Ascending aorta (tissue), 2 donors: ENCODE results near the gene MCRIP1. TPM values are rescaled to one million over a fixed set of nuclear protein-coding genes. Genes with fewer than 3 reads are reported as not detected.

Source experiments
- DNase-seq, 2 donors: peaks; one replicate each; pipeline ENCODE4 v3.0.0-alpha.2; 2019; ENCODE audit warnings: low spot score in 2 of 2
- H3K27ac ChIP-seq, 2 donors: fragments of 200-600 bp; sonication (generic); one replicate each; pipeline ENCODE4 v1.5.1; 2016 to 2017; ENCODE audit warnings: mild to moderate bottlenecking in 1 of 2
- H3K27me3 ChIP-seq: fragments of 200-600 bp; sonication (generic); one replicate; pipeline ENCODE4 v1.5.1; 2017
- H3K36me3 ChIP-seq, 2 donors: fragments of 200-600 bp; sonication (generic); one replicate each; pipeline ENCODE4 v1.5.1; 2016
- H3K4me1 ChIP-seq, 2 donors: fragments of 200-600 bp; sonication (generic); one replicate each; pipeline ENCODE4 v1.5.1; 2016 to 2017; ENCODE audit warnings: mild to moderate bottlenecking in 1 of 2
- H3K4me3 ChIP-seq, 2 donors: fragments of 200-600 bp; sonication (generic); one replicate each; pipeline ENCODE4 v1.5.1; 2016 to 2017; ENCODE audit warnings: mild to moderate bottlenecking in 1 of 2
- H3K9me3 ChIP-seq, 2 donors: fragments of 200-600 bp; sonication (generic); one replicate each; pipeline ENCODE4 v1.5.1; 2016
- intact Hi-C: fragments of 100-400 bp; cut with DNase I; formaldehyde crosslinking; loops from one replicate; pipeline ENCODE4 v1.15.1; 2023
- total RNA-seq: library from RNA; depleted of rRNA; stranded (reverse); fragments of >200 nt; gene quantifications from one replicate; pipeline ENCODE4 v1.1.0, GENCODE V29; 2016
- TF ChIP-seq, protein P1 (sequence below), 3 experiments: fragments of 200-600 bp in 2 of 3; fragments of 450-650 bp in 1 of 3; sonication (generic) in 2 of 3; IDR thresholded peaks; one replicate each; pipeline ENCODE4 v1.5.1; 2016 to 2019; ENCODE audit warnings: antibody characterized with exemption in 3 of 3, mild to moderate bottlenecking in 1 of 3, moderate library complexity in 1 of 3

Gene MCRIP1
- total RNA-seq, 1 donor from 2014 or later = 149 TPM

DNA sequence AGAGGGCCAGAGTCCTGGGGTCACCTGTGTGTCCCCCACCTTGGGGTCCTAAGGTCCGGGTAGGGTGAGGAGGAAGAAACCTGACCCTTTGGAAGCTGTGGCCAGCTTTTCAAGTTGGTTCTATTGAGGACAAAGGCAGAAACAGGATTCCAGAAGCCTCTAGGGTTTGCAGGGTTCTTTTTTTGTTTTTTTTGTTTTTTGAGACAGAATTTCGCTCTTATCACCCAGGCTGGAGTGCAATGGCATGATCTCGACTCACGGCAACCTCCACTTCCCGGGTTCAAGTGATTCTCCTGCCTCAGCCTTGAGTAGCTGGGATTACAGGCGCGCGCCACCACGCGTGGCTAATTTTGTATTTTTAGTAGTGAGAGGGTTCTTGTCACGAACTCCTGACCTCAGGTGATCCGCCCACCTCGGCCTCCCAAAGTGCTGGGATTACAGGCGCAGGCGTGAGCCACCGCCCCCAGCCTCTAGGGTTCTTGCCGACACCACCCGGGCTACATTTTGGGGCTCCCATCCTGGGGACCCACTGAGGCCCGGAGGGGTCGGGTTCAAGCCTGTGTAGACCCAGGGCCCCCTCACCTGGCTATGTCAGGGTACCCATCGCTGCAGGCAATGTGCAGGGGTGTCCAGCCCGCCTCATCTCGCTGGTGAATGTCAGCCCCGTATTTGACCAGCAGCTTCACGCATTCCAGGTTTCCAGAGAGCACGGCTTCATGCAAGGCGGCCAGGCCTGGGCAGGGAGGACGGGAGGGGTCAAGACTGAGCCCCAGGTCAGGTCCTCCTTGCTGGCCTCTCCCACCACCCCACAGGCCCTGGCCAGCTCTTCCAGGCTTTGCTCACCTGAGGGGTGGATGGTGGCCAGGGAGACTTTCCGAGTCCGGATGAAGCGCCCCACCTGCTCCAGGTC, 1.1 kb upstream of the MCRIP1 start:
- DNase-seq = no peak
- TF ChIP-seq, protein P1, sequence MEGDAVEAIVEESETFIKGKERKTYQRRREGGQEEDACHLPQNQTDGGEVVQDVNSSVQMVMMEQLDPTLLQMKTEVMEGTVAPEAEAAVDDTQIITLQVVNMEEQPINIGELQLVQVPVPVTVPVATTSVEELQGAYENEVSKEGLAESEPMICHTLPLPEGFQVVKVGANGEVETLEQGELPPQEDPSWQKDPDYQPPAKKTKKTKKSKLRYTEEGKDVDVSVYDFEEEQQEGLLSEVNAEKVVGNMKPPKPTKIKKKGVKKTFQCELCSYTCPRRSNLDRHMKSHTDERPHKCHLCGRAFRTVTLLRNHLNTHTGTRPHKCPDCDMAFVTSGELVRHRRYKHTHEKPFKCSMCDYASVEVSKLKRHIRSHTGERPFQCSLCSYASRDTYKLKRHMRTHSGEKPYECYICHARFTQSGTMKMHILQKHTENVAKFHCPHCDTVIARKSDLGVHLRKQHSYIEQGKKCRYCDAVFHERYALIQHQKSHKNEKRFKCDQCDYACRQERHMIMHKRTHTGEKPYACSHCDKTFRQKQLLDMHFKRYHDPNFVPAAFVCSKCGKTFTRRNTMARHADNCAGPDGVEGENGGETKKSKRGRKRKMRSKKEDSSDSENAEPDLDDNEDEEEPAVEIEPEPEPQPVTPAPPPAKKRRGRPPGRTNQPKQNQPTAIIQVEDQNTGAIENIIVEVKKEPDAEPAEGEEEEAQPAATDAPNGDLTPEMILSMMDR (IDR thresholded peaks at IDR 0.05) = no peak
- Histone ChIP-seq H3K4me3 (peak overlapping the region; percentile 77 to 92), H3K4me1 (peaks cover 16 to 22% of the 10 kb centered on the region in 2 donors), H3K9me3 (no peaks in the 10 kb centered on the region), H3K27me3 (no peaks in the 10 kb centered on the region), H3K27ac (peak overlapping the region; percentile 79 to 91), H3K36me3 (no peaks in the 10 kb centered on the region)
- intact Hi-C loops = loop anchor here (5.0 kb wide), 1 partner anchor 38 kb away; the partner anchor contains the start of gene ARHGDIA

DNA sequence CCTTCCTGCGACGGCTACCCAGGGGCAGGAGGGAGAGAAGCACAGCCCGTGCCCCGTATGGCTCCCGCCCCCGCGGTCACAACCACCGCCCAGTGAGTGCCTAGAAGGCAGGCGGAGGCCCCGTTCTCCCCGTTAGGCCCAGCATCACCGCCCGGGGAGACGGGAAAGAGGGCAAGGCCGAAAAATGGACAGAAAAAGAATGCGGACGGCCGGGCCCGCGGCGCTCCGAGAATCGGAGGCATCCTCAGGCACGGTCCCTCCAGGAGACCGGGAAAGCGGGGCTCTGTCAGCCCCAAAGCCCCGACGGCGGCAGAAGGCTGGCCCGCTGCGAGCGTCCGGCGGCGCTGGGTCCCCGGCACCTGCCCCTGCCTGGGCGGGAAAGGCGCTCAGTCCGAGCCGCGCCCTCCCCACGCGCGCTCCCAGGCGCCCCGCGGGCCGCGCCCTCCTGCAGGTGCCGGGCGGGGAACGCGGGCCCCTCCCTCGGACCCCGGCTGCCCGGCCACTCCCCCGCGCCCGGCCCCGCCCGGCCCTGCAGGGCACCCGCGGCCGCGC, 407 bp downstream of the MCRIP1 start:
- DNase-seq = peak in 1 of 2 donors; percentile 69
- H3K27me3 ChIP-seq = no peaks in the 10 kb centered on the region
- intact Hi-C loops = loop anchor here (1.0 to 5.0 kb wide), 3 partner anchors 28 to 78 kb away; partner anchors contain the start of genes ARHGDIA and P4HB
- no peaks in the 10 kb centered on the region for H3K36me3 ChIP-seq
- TF ChIP-seq, protein P1 (IDR thresholded peaks at IDR 0.05) = no peak
- H3K4me1 ChIP-seq = peaks cover 16 to 22% of the 10 kb centered on the region in 2 donors
- no peaks in the 10 kb centered on the region for H3K9me3 ChIP-seq
- peak overlapping the region; percentile 90 to 94 for H3K27ac ChIP-seq
- peak overlapping the region; percentile 92 to 94 for H3K4me3 ChIP-seq

DNA sequence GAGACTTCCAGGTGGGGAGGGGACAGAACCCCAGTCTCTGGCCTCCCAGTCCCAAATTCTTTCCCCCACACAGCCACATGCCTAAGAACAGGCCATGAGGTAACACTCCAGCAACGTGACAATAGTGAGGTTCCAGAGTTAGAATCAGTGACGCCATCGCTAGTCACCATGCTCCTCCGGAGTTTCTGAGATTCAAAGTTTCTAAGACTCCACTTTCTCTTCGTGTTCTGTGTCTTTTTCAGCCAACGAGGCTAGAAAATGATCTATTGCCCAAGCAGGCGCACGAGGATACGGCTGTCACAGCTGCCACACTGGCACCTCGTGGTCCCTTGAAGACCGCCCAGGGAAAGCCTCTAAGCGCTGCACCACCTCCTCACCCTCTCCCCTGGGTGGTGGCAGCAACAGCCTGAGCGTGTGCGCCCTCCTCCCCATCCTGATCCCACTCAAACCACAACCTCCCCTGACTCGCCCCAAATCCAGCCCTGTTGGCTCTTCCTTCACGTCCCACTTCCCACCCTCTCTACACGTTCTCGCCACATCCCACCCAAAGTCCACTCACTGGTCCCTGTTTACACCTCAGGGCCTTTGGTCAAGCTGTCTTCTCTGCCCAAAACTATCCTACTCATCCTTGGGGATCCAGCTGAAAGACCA, 1.0 kb downstream of the MCRIP1 start:
- no peaks in the 10 kb centered on the region for H3K27me3 ChIP-seq
- peak in 1 of 2 donors; percentile 71 for DNase-seq
- peaks cover 16 to 22% of the 10 kb centered on the region in 2 donors for H3K4me1 ChIP-seq
- TF ChIP-seq, protein P1 (IDR thresholded peaks at IDR 0.05) = no peak
- H3K27ac ChIP-seq = peak overlapping the region; percentile 90 to 94
- H3K9me3 ChIP-seq = no peaks in the 10 kb centered on the region
- H3K36me3 ChIP-seq = no peaks in the 10 kb centered on the region
- intact Hi-C loops = loop anchor here (1.0 to 5.0 kb wide), 3 partner anchors 28 to 78 kb away; partner anchors contain the start of genes ARHGDIA and P4HB
- H3K4me3 ChIP-seq = peak overlapping the region; percentile 92 to 94

DNA sequence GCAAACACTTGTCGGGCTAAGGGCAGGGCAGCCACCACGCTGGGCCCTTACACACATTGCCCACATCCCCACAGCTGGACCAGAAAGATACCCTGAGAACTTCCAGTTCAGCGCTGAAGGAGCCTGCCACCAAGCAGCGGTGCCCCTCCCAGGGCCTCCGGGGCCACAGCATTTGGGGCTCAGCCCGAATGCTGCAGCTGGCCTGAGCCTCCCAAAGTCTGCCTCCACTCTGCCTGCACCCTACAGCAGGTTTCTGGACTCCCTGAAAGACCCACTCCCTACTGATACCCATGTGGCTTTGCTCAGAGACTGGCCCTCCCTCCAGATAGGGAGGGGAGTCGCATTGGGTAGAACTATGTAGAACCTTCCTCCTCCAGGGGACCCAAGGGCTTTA, 1.5 kb downstream of the MCRIP1 start:
- Histone ChIP-seq H3K4me1 (peaks cover 16 to 22% of the 10 kb centered on the region in 2 donors), H3K27me3 (no peaks in the 10 kb centered on the region), H3K36me3 (no peaks in the 10 kb centered on the region), H3K4me3 (peak overlapping the region in 1 of 2 donors; percentile 94), H3K27ac (peak overlapping the region; percentile 90 to 94), H3K9me3 (no peaks in the 10 kb centered on the region)
- DNase-seq = no peak
- intact Hi-C loops = loop anchor here (5.0 kb wide), 1 partner anchor 41 kb away; the partner anchor contains the start of gene ARHGDIA
- TF ChIP-seq, protein P1 (IDR thresholded peaks at IDR 0.05) = no peak

DNA sequence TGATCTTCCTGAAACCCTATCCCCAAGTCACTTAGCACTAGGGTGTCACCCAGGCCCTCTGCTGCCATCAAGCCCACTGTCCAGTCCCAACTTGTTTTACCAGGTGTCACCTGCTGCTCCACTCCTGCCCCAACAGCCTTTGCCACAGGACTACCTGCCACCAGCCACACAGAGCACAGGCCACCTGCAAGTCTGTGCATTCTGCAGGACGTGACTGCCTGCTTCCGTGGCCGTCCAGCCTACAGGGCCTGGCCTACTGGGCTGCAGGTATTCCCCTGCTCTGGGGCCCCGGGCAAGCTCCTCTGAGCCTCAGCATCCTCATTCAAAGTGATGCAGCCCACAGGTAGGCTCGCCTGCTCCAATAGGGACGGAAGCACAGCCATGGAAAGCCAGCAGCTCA, 3.2 kb downstream of the MCRIP1 start:
- DNase-seq = no peak
- H3K9me3 ChIP-seq = no peaks in the 10 kb centered on the region
- H3K4me1 ChIP-seq = peaks cover 16 to 22% of the 10 kb centered on the region in 2 donors
- TF ChIP-seq, protein P1 (IDR thresholded peaks at IDR 0.05) = no peak
- no peak overlapping the region for H3K27ac ChIP-seq
- H3K36me3 ChIP-seq = peaks cover 1 to 3% of the 10 kb centered on the region in 2 donors
- H3K4me3 ChIP-seq = no peak overlapping the region
- no peaks in the 10 kb centered on the region for H3K27me3 ChIP-seq
- intact Hi-C loops = loop anchor here (5.0 kb wide), 1 partner anchor 42 kb away; the partner anchor contains the start of gene ARHGDIA
